Measurements from ENCODE around the gene PPA2.
"Not testable (repeated sequence)": the region's sequence is repeated elsewhere in the genome, so short reads cannot be mapped to it uniquely, and the experiment has no call there.

The PPA2 gene

DNA sequence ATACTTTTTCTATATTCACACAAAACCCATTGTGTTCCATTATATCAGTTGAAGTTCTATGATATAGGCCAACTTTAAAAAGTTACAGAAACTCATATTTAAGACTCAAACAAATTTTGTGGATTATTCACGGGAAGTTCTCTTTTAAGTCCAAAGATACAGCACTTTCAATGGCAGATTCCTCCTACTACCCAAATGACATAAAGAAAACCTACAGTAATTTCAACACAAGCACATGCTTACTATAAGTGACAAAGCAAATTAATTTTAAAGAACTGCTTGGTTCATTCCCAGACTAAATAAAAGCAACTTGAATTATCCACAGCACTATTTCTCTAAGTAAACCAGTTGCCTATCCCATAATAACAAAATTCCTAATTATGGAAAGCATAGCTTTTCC, 4.1 kb downstream of the PPA2 start:
- TF ChIP-seq, protein P1, sequence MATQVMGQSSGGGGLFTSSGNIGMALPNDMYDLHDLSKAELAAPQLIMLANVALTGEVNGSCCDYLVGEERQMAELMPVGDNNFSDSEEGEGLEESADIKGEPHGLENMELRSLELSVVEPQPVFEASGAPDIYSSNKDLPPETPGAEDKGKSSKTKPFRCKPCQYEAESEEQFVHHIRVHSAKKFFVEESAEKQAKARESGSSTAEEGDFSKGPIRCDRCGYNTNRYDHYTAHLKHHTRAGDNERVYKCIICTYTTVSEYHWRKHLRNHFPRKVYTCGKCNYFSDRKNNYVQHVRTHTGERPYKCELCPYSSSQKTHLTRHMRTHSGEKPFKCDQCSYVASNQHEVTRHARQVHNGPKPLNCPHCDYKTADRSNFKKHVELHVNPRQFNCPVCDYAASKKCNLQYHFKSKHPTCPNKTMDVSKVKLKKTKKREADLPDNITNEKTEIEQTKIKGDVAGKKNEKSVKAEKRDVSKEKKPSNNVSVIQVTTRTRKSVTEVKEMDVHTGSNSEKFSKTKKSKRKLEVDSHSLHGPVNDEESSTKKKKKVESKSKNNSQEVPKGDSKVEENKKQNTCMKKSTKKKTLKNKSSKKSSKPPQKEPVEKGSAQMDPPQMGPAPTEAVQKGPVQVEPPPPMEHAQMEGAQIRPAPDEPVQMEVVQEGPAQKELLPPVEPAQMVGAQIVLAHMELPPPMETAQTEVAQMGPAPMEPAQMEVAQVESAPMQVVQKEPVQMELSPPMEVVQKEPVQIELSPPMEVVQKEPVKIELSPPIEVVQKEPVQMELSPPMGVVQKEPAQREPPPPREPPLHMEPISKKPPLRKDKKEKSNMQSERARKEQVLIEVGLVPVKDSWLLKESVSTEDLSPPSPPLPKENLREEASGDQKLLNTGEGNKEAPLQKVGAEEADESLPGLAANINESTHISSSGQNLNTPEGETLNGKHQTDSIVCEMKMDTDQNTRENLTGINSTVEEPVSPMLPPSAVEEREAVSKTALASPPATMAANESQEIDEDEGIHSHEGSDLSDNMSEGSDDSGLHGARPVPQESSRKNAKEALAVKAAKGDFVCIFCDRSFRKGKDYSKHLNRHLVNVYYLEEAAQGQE (IDR thresholded peaks at IDR 0.05; ENCODE audit: insufficient replicate concordance, low read depth) = no peak
- no peak for TF ChIP-seq POLR2AphosphoS5 (IDR thresholded peaks at IDR 0.05; ENCODE audit: low read depth)
- TF ChIP-seq, protein P2, sequence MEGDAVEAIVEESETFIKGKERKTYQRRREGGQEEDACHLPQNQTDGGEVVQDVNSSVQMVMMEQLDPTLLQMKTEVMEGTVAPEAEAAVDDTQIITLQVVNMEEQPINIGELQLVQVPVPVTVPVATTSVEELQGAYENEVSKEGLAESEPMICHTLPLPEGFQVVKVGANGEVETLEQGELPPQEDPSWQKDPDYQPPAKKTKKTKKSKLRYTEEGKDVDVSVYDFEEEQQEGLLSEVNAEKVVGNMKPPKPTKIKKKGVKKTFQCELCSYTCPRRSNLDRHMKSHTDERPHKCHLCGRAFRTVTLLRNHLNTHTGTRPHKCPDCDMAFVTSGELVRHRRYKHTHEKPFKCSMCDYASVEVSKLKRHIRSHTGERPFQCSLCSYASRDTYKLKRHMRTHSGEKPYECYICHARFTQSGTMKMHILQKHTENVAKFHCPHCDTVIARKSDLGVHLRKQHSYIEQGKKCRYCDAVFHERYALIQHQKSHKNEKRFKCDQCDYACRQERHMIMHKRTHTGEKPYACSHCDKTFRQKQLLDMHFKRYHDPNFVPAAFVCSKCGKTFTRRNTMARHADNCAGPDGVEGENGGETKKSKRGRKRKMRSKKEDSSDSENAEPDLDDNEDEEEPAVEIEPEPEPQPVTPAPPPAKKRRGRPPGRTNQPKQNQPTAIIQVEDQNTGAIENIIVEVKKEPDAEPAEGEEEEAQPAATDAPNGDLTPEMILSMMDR (IDR thresholded peaks at IDR 0.05; ENCODE audit: insufficient read depth, low read length) = no peak
- no peak for TF ChIP-seq GABPA (IDR thresholded peaks at IDR 0.05; ENCODE audit: low read depth)
- TF ChIP-seq SPI1 (IDR thresholded peaks at IDR 0.05; ENCODE audit: borderline replicate concordance, low read depth) = no peak
- no peak overlapping the region for H3K4me3 ChIP-seq (replicated peaks; ENCODE audit: insufficient read depth, low read length)
- no peak for DNase-seq (ENCODE audit: low read depth in 1 of 2, low spot score in 1 of 2)
- H3K27ac ChIP-seq (replicated peaks) = no peak overlapping the region
- H3K27me3 ChIP-seq (ENCODE audit: insufficient read depth, poor library complexity, severe bottlenecking) = no peaks in the 10 kb centered on the region

DNA sequence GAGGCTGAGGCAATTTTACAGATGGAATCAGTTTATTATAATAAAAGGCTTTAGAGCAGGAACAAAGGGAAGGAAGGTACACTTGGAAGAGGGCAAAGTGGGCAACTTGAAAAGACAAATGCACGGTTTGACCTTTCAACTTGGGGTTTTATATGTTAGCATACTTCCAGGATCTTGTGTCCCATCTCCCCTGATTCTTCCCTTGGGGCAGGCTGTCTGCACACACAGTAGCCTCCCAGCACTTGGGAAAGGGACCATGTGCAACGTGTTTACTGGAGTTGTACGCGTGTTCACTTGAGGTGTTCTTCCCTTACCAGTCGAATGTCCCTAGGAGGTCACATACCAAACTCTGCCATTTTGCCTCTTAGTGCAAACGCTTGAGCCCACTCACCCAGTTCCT, 7.3 kb downstream of the PPA2 start:
- Histone ChIP-seq H3K27me3 (ENCODE audit: insufficient read depth, poor library complexity, severe bottlenecking) (no peaks in the 10 kb centered on the region), H3K4me3 (replicated peaks; ENCODE audit: insufficient read depth, low read length) (no peak overlapping the region), H3K27ac (replicated peaks) (no peak overlapping the region)
- TF ChIP-seq GABPA (IDR thresholded peaks at IDR 0.05; ENCODE audit: low read depth) (no peak), POLR2AphosphoS5 (IDR thresholded peaks at IDR 0.05; ENCODE audit: low read depth) (no peak), SPI1 (IDR thresholded peaks at IDR 0.05; ENCODE audit: borderline replicate concordance, low read depth) (no peak)
- TF ChIP-seq, protein P2 (IDR thresholded peaks at IDR 0.05; ENCODE audit: insufficient read depth, low read length) = no peak
- TF ChIP-seq, protein P1 (IDR thresholded peaks at IDR 0.05; ENCODE audit: insufficient replicate concordance, low read depth) = no peak
- DNase-seq (ENCODE audit: low read depth in 1 of 2, low spot score in 1 of 2) = no peak

DNA sequence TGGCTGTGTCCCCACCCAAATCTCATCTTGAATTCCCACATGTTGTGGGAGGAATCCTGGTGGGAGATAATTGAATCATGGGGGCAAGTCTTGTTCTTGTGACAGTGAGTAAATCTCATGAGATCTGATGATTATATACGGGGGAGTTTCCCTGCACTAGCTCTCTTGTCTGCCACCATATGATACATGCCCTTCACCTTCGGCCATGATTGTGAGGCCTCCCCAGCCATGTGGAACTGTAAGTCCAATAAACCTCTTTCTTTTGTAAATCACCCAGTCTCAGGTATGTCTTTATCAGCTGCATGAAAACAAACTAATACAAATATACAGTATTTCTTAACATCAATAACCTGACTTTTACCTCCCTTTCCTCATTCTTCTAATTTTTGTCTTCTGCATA, 9.3 kb downstream of the PPA2 start:
- not testable (repeated sequence) for H3K27me3 ChIP-seq (ENCODE audit: insufficient read depth, poor library complexity, severe bottlenecking); H3K4me3 ChIP-seq (replicated peaks; ENCODE audit: insufficient read depth, low read length); H3K27ac ChIP-seq (replicated peaks); DNase-seq (ENCODE audit: low read depth in 1 of 2, low spot score in 1 of 2)

DNA sequence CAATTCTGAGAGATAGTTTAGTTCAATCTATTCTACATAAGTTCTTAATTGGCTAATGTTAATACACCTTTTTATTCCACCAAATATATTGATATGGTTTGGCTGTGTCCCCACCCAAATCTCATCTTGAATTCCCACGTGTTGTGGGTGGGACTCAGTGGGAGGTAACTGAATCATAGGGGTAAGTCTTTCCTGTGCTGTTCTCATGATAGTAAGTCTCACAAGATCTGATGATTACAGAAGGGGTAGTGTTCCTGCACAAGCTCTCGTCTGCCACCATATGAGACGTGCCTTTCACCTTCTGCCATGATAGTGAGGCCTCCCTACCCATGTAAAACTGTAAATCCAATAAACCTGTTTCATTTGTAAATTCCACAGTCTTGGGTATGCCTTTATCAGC, 11.3 kb downstream of the PPA2 start:
- H3K4me3 ChIP-seq (replicated peaks; ENCODE audit: insufficient read depth, low read length) = no peak overlapping the region
- no peak for DNase-seq (ENCODE audit: low read depth in 1 of 2, low spot score in 1 of 2)
- H3K27ac ChIP-seq (replicated peaks) = peak overlapping the region; percentile 86
- no peaks in the 10 kb centered on the region for H3K27me3 ChIP-seq (ENCODE audit: insufficient read depth, poor library complexity, severe bottlenecking)
- TF ChIP-seq POLR2AphosphoS5 (IDR thresholded peaks at IDR 0.05; ENCODE audit: low read depth) (no peak), SPI1 (IDR thresholded peaks at IDR 0.05; ENCODE audit: borderline replicate concordance, low read depth) (no peak), GABPA (IDR thresholded peaks at IDR 0.05; ENCODE audit: low read depth) (no peak)
- TF ChIP-seq, protein P2 (IDR thresholded peaks at IDR 0.05; ENCODE audit: insufficient read depth, low read length) = no peak
- TF ChIP-seq, protein P1 (IDR thresholded peaks at IDR 0.05; ENCODE audit: insufficient replicate concordance, low read depth) = no peak

Measured in HL-60 (cell line).